SK-N-MC (cell line): ENCODE data around the gene SLC5A10.

Experiments used
- EZH2 ChIP-seq: fragments of 200-600 bp; sonication (generic); IDR thresholded peaks from one replicate; pipeline ENCODE4 v1.6.1; 2017; ENCODE audit warnings: antibody characterized with exemption
- POLR2AphosphoS5 ChIP-seq: IDR thresholded peaks from 2 replicates; pipeline ENCODE4 v1.6.1; 2012; ENCODE audit warnings: mild to moderate bottlenecking, low read depth, low read length, borderline replicate concordance

GRCh38 chr17:18988546-18989173, 36.7 kb downstream of the SLC5A10 start:
- TF ChIP-seq EZH2 = no peak
- no peak for TF ChIP-seq POLR2AphosphoS5
